H9 (cell line): ENCODE measurements around the gene HRH1. TPM values are rescaled to one million over a fixed set of nuclear protein-coding genes. Genes with fewer than 3 reads are reported as not detected.

ENCODE experiments used
- DNase-seq: peaks from one replicate; pipeline ENCODE4 v3.0.0-alpha.2; 2017
- H2AFZ ChIP-seq: one replicate; pipeline ENCODE4 v1.6.1; 2013; ENCODE audit warnings: mild to moderate bottlenecking, low read length, control low read depth, moderate library complexity
- H2AK5ac ChIP-seq: 2 replicates; pipeline ENCODE4 v1.6.1; 2013; ENCODE audit warnings: low read length, control low read depth, mixed read lengths; ENCODE audit not compliant: insufficient read length
- H2BK120ac ChIP-seq: one replicate; pipeline ENCODE4 v1.6.1; 2013; ENCODE audit warnings: low read depth, mild to moderate bottlenecking, low read length, control low read depth, inconsistent platforms; ENCODE audit not compliant: poor library complexity, severe bottlenecking
- H2BK12ac ChIP-seq: 2 replicates; pipeline ENCODE4 v1.6.1; 2013; ENCODE audit warnings: low read length, control low read depth, mixed read lengths, low read depth; ENCODE audit not compliant: insufficient read length
- H2BK15ac ChIP-seq: 2 replicates; pipeline ENCODE4 v1.6.1; 2013; ENCODE audit warnings: low read depth, low read length, control low read depth
- H2BK20ac ChIP-seq: one replicate; pipeline ENCODE4 v1.6.1; 2013; ENCODE audit warnings: low read depth, mild to moderate bottlenecking, low read length, control low read depth, inconsistent platforms; ENCODE audit not compliant: poor library complexity, severe bottlenecking
- H2BK5ac ChIP-seq: 2 replicates; pipeline ENCODE4 v1.6.1; 2013; ENCODE audit warnings: low read length, control low read depth, mixed read lengths; ENCODE audit not compliant: insufficient read length
- H3K14ac ChIP-seq: 2 replicates; pipeline ENCODE4 v1.6.1; 2013; ENCODE audit warnings: low read length, control low read depth; ENCODE audit not compliant: insufficient read depth
- H3K18ac ChIP-seq: 2 replicates; pipeline ENCODE4 v1.6.1; 2013; ENCODE audit warnings: low read depth, mild to moderate bottlenecking, mixed read lengths, low read length, control low read depth; ENCODE audit not compliant: insufficient read length
- H3K23ac ChIP-seq: 2 replicates; pipeline ENCODE4 v1.6.1; 2013; ENCODE audit warnings: low read length, control low read depth, mixed read lengths, low read depth; ENCODE audit not compliant: insufficient read length
- H3K23me2 ChIP-seq: 2 replicates; pipeline ENCODE4 v1.6.1; 2013; ENCODE audit warnings: low read depth, mild to moderate bottlenecking, mixed read lengths, low read length, control low read depth; ENCODE audit not compliant: insufficient read length, poor library complexity, severe bottlenecking
- H3K27ac ChIP-seq: 2 replicates; pipeline ENCODE4 v1.5.1; 2013; ENCODE audit warnings: low read length, control low read depth, mixed read lengths, low read depth; ENCODE audit not compliant: insufficient read length
- H3K27me3 ChIP-seq: 2 replicates; pipeline ENCODE4 v1.6.1; 2013; ENCODE audit warnings: low read length, control low read depth, inconsistent platforms; ENCODE audit not compliant: insufficient read depth
- H3K4ac ChIP-seq: 2 replicates; pipeline ENCODE4 v1.6.1; 2013; ENCODE audit warnings: low read depth, mild to moderate bottlenecking, control low read depth, inconsistent platforms, low read length, moderate library complexity
- H3K4me1 ChIP-seq: 2 replicates; pipeline ENCODE4 v1.6.1; 2013; ENCODE audit warnings: low read length, control low read depth, inconsistent platforms; ENCODE audit not compliant: insufficient read depth
- H3K4me2 ChIP-seq: 2 replicates; pipeline ENCODE4 v1.6.1; 2013; ENCODE audit warnings: low read length, control low read depth, mixed read lengths; ENCODE audit not compliant: insufficient read length, insufficient read depth
- H3K56ac ChIP-seq: 2 replicates; pipeline ENCODE4 v1.6.1; 2013; ENCODE audit warnings: low read depth, mild to moderate bottlenecking, mixed read lengths, low read length, control low read depth; ENCODE audit not compliant: insufficient read length
- H3K79me1 ChIP-seq: 2 replicates; pipeline ENCODE4 v1.6.1; 2013; ENCODE audit warnings: low read depth, mild to moderate bottlenecking, moderate library complexity, low read length, control low read depth, inconsistent platforms; ENCODE audit not compliant: insufficient read depth, poor library complexity, severe bottlenecking
- H3K79me2 ChIP-seq: 2 replicates; pipeline ENCODE4 v1.6.1; 2013; ENCODE audit warnings: low read length, control low read depth, inconsistent platforms; ENCODE audit not compliant: insufficient read depth
- H3K9ac ChIP-seq: 2 replicates; pipeline ENCODE4 v1.6.1; 2013; ENCODE audit warnings: low read length, control low read depth, mixed read lengths; ENCODE audit not compliant: insufficient read length; ENCODE audit errors: extremely low read depth
- H3K9me3 ChIP-seq: one replicate; pipeline ENCODE4 v1.6.1; 2013; ENCODE audit warnings: low read depth, low read length, inconsistent platforms; ENCODE audit not compliant: control insufficient read depth
- H3T11ph ChIP-seq: one replicate; pipeline ENCODE4 v1.6.1; 2013; ENCODE audit warnings: mild to moderate bottlenecking, low read length, control low read depth, inconsistent platforms
- H4K20me1 ChIP-seq: one replicate; pipeline ENCODE4 v1.6.1; 2013; ENCODE audit not compliant: control insufficient read depth, insufficient read length, insufficient read depth
- H4K5ac ChIP-seq: 2 replicates; pipeline ENCODE4 v1.6.1; 2013; ENCODE audit warnings: low read depth, mild to moderate bottlenecking, mixed read lengths, low read length, control low read depth; ENCODE audit not compliant: insufficient read length
- H4K8ac ChIP-seq: replicated peaks from 2 replicates; pipeline ENCODE4 v1.6.1; 2013; ENCODE audit warnings: low read length, control low read depth, mixed read lengths, low read depth; ENCODE audit not compliant: insufficient read length
- H4K91ac ChIP-seq: 2 replicates; pipeline ENCODE4 v1.6.1; 2013; ENCODE audit warnings: low read depth, mild to moderate bottlenecking, moderate library complexity, mixed read lengths, low read length, control low read depth; ENCODE audit not compliant: insufficient read length
- H3K27ac Mint-ChIP-seq, 3 experiments: 2 replicates in 2 of 3; 3 replicates in 1 of 3; pipeline ENCODE4 v1.8.0; 2020 to 2021; ENCODE audit warnings: mixed read lengths in 3 of 3, mild to moderate bottlenecking in 1 of 3, moderate library complexity in 1 of 3
- H3K27me3 Mint-ChIP-seq: 2 replicates; pipeline ENCODE4 v1.8.0; 2021; ENCODE audit warnings: low read depth, mild to moderate bottlenecking, moderate library complexity, mixed read lengths
- H3K36me3 Mint-ChIP-seq, 3 experiments: 2 replicates in 2 of 3; 3 replicates in 1 of 3; pipeline ENCODE4 v1.8.0; 2020 to 2021; ENCODE audit warnings: low read depth in 3 of 3, mixed read lengths in 3 of 3; ENCODE audit not compliant: insufficient read depth in 1 of 3
- H3K4me1 Mint-ChIP-seq, 2 experiments: 2 replicates each; pipeline ENCODE4 v1.8.0; 2020; ENCODE audit warnings: mixed read lengths in 2 of 2
- H3K4me3 Mint-ChIP-seq, 2 experiments: 2 replicates in 1 of 2; 3 replicates in 1 of 2; pipeline ENCODE4 v1.8.0; 2020 to 2021; ENCODE audit warnings: mild to moderate bottlenecking in 2 of 2, mixed read lengths in 2 of 2, moderate library complexity in 1 of 2
- H3K9me3 Mint-ChIP-seq, 2 experiments: 2 replicates in 1 of 2; 3 replicates in 1 of 2; pipeline ENCODE4 v1.8.0; 2020; ENCODE audit warnings: mild to moderate bottlenecking in 2 of 2, mixed read lengths in 2 of 2, moderate library complexity in 1 of 2
- CTCF ChIP-seq: fragments of 200-600 bp; sonication (generic); conservative IDR thresholded peaks from 3 replicates; pipeline ENCODE4 v1.8.0; 2021; ENCODE audit warnings: antibody characterized with exemption, mild to moderate bottlenecking
- WGBS: extraction: QIAGEN DNeasy Blood & Tissue Kit; methylation state at CpG from one replicate; pipeline ENCODE4 v1.1.7; 2013; ENCODE audit warnings: missing lambda C conversion rate, low lambda C conversion rate, mixed read lengths; ENCODE audit not compliant: insufficient read length; ENCODE audit errors: extremely low coverage; 5-methylcytosine and 5-hydroxymethylcytosine counted together
- total RNA-seq: library from RNA; stranded (reverse); gene quantifications from 2 replicates; pipeline ENCODE4 v1.2.1, GENCODE V29; 2021

Gene HRH1
- total RNA-seq, 1 experiment from 2014 or later, result 0.74 TPM

- no peak for TF ChIP-seq CTCF
- Histone ChIP-seq H3K9ac (no peak overlapping the region), H2BK12ac (no peak overlapping the region), H3K79me1 (no peaks in the 10 kb centered on the region), H3K14ac (no peak overlapping the region), H3K4me2 (no peak overlapping the region), H2AFZ (no peak overlapping the region), H2AK5ac (no peak overlapping the region), H3K27me3 (no peaks in the 10 kb centered on the region; the same call in 1 of the 2 replicates), H3K23ac (no peak overlapping the region), H3K9me3 (no peaks in the 10 kb centered on the region), H3K23me2 (no peaks in the 10 kb centered on the region), H2BK15ac (no peak overlapping the region), H3K4ac (no peak overlapping the region), H2BK5ac (no peak overlapping the region), H3K79me2 (no peaks in the 10 kb centered on the region), H3K4me1 (peaks cover 2% of the 10 kb centered on the region), H3K27ac (no peak overlapping the region), H4K91ac (no peak overlapping the region), H3K18ac (no peak overlapping the region), H3T11ph (no peak overlapping the region), H4K20me1 (no peaks in the 10 kb centered on the region), H4K8ac (no peak overlapping the region), H3K56ac (no peak overlapping the region), H2BK120ac (no peak overlapping the region), H2BK20ac (no peak overlapping the region), H4K5ac (no peak overlapping the region)
- Mint-ChIP-seq H3K27me3 (no peaks in the 10 kb centered on the region), H3K9me3 (no peaks in the 10 kb centered on the region), H3K27ac (no peak overlapping the region), H3K4me3 (no peak overlapping the region), H3K4me1 (peaks cover 6 to 9% of the 10 kb centered on the region in 2 experiments), H3K36me3 (no peaks in the 10 kb centered on the region)
- no CpG with 5 or more reads among the region's 8 CpGs for WGBS
- no peak for DNase-seq
Observed at GRCh38 chr3:11206316-11206715, 52.0 kb downstream of the HRH1 start.
